ENCODE measurements around the gene ATG10. TPM values are rescaled to one million over a fixed set of nuclear protein-coding genes. Genes with fewer than 3 reads are reported as not detected.

ATG10 gene
- total and polyA plus RNA-seq, 2 of the 8 experiments (the other 6 are each of a cell fraction or from before 2014, with no cell fraction given): 3.7 to 8.8 TPM

DNA sequence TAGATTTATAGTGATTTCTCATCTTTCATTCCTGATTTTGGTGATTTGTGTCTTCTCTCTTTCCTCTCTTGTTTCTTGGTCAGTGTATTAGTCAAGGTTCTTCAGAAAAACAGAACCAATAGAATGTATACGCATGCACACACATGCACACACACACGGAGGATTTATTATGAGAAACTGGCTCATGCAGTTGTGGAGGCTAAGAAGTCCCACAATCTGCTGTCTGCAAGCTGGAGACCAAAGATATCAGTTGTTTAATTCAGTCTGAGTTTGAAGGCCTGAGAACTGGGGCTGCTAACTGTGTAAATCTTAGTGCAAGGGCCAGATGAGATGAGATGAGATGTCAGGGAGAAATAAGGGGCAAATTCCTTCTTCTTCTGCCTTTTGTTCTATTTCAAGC, 312.1 kb downstream of the ATG10 start:
- Histone ChIP-seq H4K8ac (ENCODE audit: extremely low read depth, insufficient read depth, low read length) (no peak overlapping the region), H3K4ac (replicated peaks; ENCODE audit: insufficient read length, low read depth, low read length) (no peak overlapping the region), H2BK12ac (ENCODE audit: low read depth, low read length) (no peak overlapping the region), H3K56ac (replicated peaks; ENCODE audit: insufficient read length, low read depth, low read length) (no peak overlapping the region), H2BK15ac (ENCODE audit: low read length) (no peak overlapping the region), H3K79me2 (ENCODE audit: control insufficient read depth in 1 of 2, insufficient read depth in 2 of 2, low read length in 2 of 2) (no peaks in the 10 kb centered on the region), H2AK5ac (ENCODE audit: low read depth, low read length) (no peak overlapping the region), H3K14ac (ENCODE audit: insufficient read length) (no peak overlapping the region), H2BK5ac (ENCODE audit: low read depth, low read length) (no peak overlapping the region), H2BK20ac (ENCODE audit: low read length) (no peak overlapping the region), H4K5ac (ENCODE audit: insufficient read length, low read depth, low read length) (no peak overlapping the region), H3K36me3 (ENCODE audit: control insufficient read depth in 2 of 4, insufficient read depth in 4 of 4, low read length in 3 of 4) (no peaks in the 10 kb centered on the region), H2BK120ac (replicated peaks; ENCODE audit: low read depth, low read length) (no peak overlapping the region), H2AFZ (ENCODE audit: low read length) (no peak overlapping the region), H4K20me1 (replicated peaks in 1 of 2; ENCODE audit: control insufficient read depth in 1 of 2, insufficient read depth in 2 of 2, low read length in 2 of 2) (no peaks in the 10 kb centered on the region), H3K9ac (replicated peaks in 1 of 4; ENCODE audit: extremely low read depth in 1 of 4, low read depth in 3 of 4, low read length in 3 of 4) (no peak overlapping the region), H3K18ac (ENCODE audit: extremely low read depth, low read length) (no peak overlapping the region), H3K79me1 (ENCODE audit: low read depth, low read length) (no peaks in the 10 kb centered on the region; the same call in 1 of the 2 replicates), H3K4me2 (ENCODE audit: insufficient read depth in 1 of 2, low read depth in 2 of 2, low read length in 2 of 2) (no peak overlapping the region), H3K27me3 (replicated peaks in 1 of 4; ENCODE audit: control insufficient read depth in 3 of 4, extremely low read depth in 1 of 4, insufficient read depth in 3 of 4, low read length in 3 of 4) (peaks cover 0 to 1% (median 0%) of the 10 kb centered on the region in 4 experiments; a peak in 1 of 7 replicates), H3K4me1 (replicated peaks in 1 of 4; ENCODE audit: control insufficient read depth in 3 of 4, insufficient read depth in 4 of 4, low read length in 3 of 4) (no peaks in the 10 kb centered on the region), H3K9me3 (ENCODE audit: insufficient read depth in 2 of 2, low read depth in 1 of 2, low read length in 1 of 2) (no peaks in the 10 kb centered on the region), H3K23ac (ENCODE audit: insufficient read length) (no peak overlapping the region), H3K4me3 (ENCODE audit: extremely low read depth in 1 of 4, insufficient read depth in 2 of 4, low read depth in 3 of 4, low read length in 4 of 4) (no peak overlapping the region), H3K27ac (ENCODE audit: low read depth, low read length) (no peak overlapping the region), H3K23me2 (ENCODE audit: low read depth, low read length) (no peaks in the 10 kb centered on the region), H4K91ac (replicated peaks; ENCODE audit: insufficient read length, low read length) (no peak overlapping the region)
- WGBS, 2 experiments (ENCODE audit: extremely low coverage in 1 of 2, insufficient coverage in 1 of 2, insufficient read length in 1 of 2, insufficient replicate concordance in 2 of 2, low coverage in 1 of 2, low lambda C conversion rate in 2 of 2, missing lambda C conversion rate in 1 of 2): 69% methylated on average over 2 of the region's 2 CpGs; no CpG with 5 or more reads in 1 of the 2 experiments
- CTCF ChIA-PET (ENCODE audit: partially characterized antibody): interaction anchor here (1.2 to 1.4 kb wide), 2 partner anchors 10 to 13 kb away, joined by 3 to 4 read pairs; no protein-coding TSS in a partner anchor
- no peak for FAIRE-seq
- DNase-seq (ENCODE audit: low read depth in 1 of 2, low spot score in 2 of 2): no peak
- POLR2A ChIA-PET (ENCODE audit: partially characterized antibody): interaction anchor here (1.8 to 2.5 kb wide), 2 partner anchors 9 kb away, joined by 6 to 10 read pairs; no protein-coding TSS in a partner anchor
- TF ChIP-seq CBX5 (IDR thresholded peaks at IDR 0.05; ENCODE audit: low read depth, low read length): no peak
- TF ChIP-seq ZNF274 (IDR thresholded peaks at IDR 0.05; ENCODE audit: borderline replicate concordance, extremely low read depth, low read length): no peak

Measured in H1 (cell line).